Stimulated activated naive B cell treated with anti-CD40 and anti-IgM and Interleukin-4, amounts not matched to agents 10 μg/mL and 1 μg/mL and 100 μg/mL, for 72 hours (primary cell): ENCODE measurements around the gene MUSK.
"Not testable (repeated sequence)": the region's sequence is repeated elsewhere in the genome, so short reads cannot be mapped to it uniquely, and the experiment has no call there.

Experiments used
- ATAC-seq, 2 donors: fragments of 150-1000 bp; cut with Tn5 transposase; replicated peaks; 2 replicates each; pipeline ENCODE4 v1.10.0; 2021; ENCODE audit warnings: moderate library complexity in 1 of 2
- DNase-seq: peaks from one replicate; pipeline ENCODE4 v3.0.0; 2021
- H3K27ac Mint-ChIP-seq: one replicate; pipeline ENCODE4 v1.8.0; 2022; ENCODE audit warnings: mild to moderate bottlenecking, mixed read lengths
- H3K27me3 Mint-ChIP-seq, 2 donors: one replicate each; pipeline ENCODE4 v1.8.0; 2022; ENCODE audit warnings: mixed read lengths in 2 of 2
- H3K36me3 Mint-ChIP-seq, 2 donors: one replicate each; pipeline ENCODE4 v1.8.0; 2022; ENCODE audit warnings: mixed read lengths in 2 of 2, mild to moderate bottlenecking in 1 of 2
- H3K4me1 Mint-ChIP-seq, 2 donors: one replicate each; pipeline ENCODE4 v1.8.0; 2022; ENCODE audit warnings: mixed read lengths in 2 of 2, mild to moderate bottlenecking in 1 of 2
- H3K4me3 Mint-ChIP-seq, 2 donors: one replicate each; pipeline ENCODE4 v1.8.0; 2022; ENCODE audit warnings: mild to moderate bottlenecking in 2 of 2, mixed read lengths in 2 of 2, moderate library complexity in 1 of 2
- H3K9me3 Mint-ChIP-seq, 2 donors: one replicate each; pipeline ENCODE4 v1.8.0; 2022; ENCODE audit warnings: mixed read lengths in 2 of 2, mild to moderate bottlenecking in 1 of 2

The MUSK gene

DNA sequence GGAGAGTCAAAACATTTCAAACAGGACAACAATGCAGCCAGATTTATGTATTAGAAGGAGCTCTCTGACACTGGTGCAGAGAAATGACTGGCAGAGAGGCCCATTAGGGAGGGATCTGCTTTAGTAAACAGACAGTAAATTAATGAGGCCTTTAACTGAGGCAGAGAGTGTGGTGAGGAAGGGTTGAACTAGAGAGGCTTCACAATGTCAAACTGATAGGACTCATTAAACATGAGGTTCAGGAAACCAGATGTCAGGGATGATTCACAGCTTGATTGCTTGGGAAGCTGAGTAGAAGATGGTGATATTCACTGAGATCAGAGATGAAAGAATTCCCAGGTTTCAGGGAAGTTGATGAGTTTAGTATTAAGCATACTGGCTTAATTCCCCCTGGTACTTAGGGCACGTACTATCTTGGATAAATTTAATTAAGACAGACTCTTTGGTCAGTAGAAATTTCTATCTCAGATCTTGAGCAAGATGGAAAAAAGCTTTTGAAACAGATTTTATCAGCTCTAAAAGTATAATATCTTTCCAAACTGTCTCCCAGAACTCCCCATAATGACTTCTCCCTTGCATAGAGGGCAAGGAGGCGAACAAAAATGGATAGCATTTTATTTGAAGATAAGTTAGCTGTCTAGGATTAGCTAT, 8.6 kb upstream of the MUSK start:
- ATAC-seq (no peak), DNase-seq (no peak)
- no peak overlapping the region for H3K27ac Mint-ChIP-seq
- H3K9me3 Mint-ChIP-seq = peaks cover 3% of the 10 kb centered on the region in 2 donors
- no peaks in the 10 kb centered on the region for H3K36me3 Mint-ChIP-seq
- H3K4me1 Mint-ChIP-seq = no peaks in the 10 kb centered on the region
- no peak overlapping the region for H3K4me3 Mint-ChIP-seq
- no peaks in the 10 kb centered on the region for H3K27me3 Mint-ChIP-seq

- no peak for ATAC-seq
- Mint-ChIP-seq H3K4me3 (no peak overlapping the region), H3K9me3 (peaks cover 0 to 2% of the 10 kb centered on the region in 2 donors), H3K36me3 (no peaks in the 10 kb centered on the region), H3K27me3 (peaks cover 0 to 3% of the 10 kb centered on the region in 2 donors), H3K4me1 (no peaks in the 10 kb centered on the region), H3K27ac (no peak overlapping the region)
- no peak for DNase-seq
Observed at GRCh38 chr9:110669433-110669832, 842 bp downstream of the MUSK start.

GRCh38 chr9:110671849-110672248, 3.3 kb downstream of the MUSK start:
- peaks cover 0 to 3% of the 10 kb centered on the region in 2 donors for H3K27me3 Mint-ChIP-seq
- DNase-seq (no peak), ATAC-seq (no peak)
- peaks cover 0 to 4% of the 10 kb centered on the region in 2 donors for H3K9me3 Mint-ChIP-seq
- H3K27ac Mint-ChIP-seq = no peak overlapping the region
- H3K4me3 Mint-ChIP-seq = no peak overlapping the region
- no peaks in the 10 kb centered on the region for H3K4me1 Mint-ChIP-seq
- no peaks in the 10 kb centered on the region for H3K36me3 Mint-ChIP-seq

GRCh38 chr9:110672873-110673510, 4.4 kb downstream of the MUSK start:
- Mint-ChIP-seq H3K4me1 (no peaks in the 10 kb centered on the region), H3K4me3 (no peak overlapping the region), H3K36me3 (no peaks in the 10 kb centered on the region), H3K9me3 (peaks cover 3 to 8% of the 10 kb centered on the region in 2 donors), H3K27ac (no peak overlapping the region), H3K27me3 (peaks cover 0 to 3% of the 10 kb centered on the region in 2 donors)
- no peak for DNase-seq
- ATAC-seq = no peak

- ATAC-seq (no peak), DNase-seq (no peak)
- Mint-ChIP-seq H3K4me3 (no peak overlapping the region), H3K9me3 (no peaks in the 10 kb centered on the region), H3K27ac (no peak overlapping the region), H3K4me1 (no peaks in the 10 kb centered on the region), H3K27me3 (no peaks in the 10 kb centered on the region), H3K36me3 (no peaks in the 10 kb centered on the region)
Observed at GRCh38 chr9:110687497-110687896, 18.9 kb downstream of the MUSK start.

- Mint-ChIP-seq H3K27ac (no peak overlapping the region), H3K9me3 (no peaks in the 10 kb centered on the region), H3K36me3 (no peaks in the 10 kb centered on the region), H3K4me3 (no peak overlapping the region), H3K4me1 (no peaks in the 10 kb centered on the region), H3K27me3 (no peaks in the 10 kb centered on the region)
- DNase-seq (no peak), ATAC-seq (no peak)
Observed at GRCh38 chr9:110688329-110688728, 19.7 kb downstream of the MUSK start.

DNA sequence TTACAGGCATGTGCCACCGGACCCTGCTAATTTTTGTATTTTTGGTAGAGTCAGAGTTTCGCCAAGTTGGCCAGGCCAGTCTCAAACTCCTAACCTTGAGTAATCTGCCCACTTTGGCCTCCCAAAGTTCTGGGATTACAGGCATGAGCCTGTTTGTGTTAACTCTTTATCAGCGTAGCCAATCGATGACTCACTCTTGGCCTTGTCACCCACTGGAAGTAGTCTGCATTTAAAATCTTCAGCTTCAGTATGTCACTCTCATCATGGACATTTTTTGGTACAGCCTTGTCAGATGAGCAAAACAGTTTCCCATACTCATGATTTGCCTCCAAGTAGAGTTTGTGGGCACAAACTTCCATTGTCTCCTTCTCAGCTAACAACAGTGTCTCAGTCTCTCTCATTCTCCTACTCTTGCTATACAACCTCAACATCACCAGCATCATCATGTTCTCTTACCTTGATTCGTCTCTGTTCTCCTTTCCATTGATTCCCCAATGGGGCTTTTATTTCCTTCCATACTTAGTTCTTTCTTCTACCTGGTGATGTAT, 22.5 kb downstream of the MUSK start:
- no peak for DNase-seq
- Mint-ChIP-seq H3K36me3 (no peaks in the 10 kb centered on the region), H3K27me3 (peaks cover 0 to 4% of the 10 kb centered on the region in 2 donors), H3K9me3 (no peaks in the 10 kb centered on the region), H3K4me1 (no peaks in the 10 kb centered on the region), H3K4me3 (no peak overlapping the region), H3K27ac (no peak overlapping the region)
- ATAC-seq = no peak

- not testable (repeated sequence) for ATAC-seq, H3K4me3 Mint-ChIP-seq, H3K36me3 Mint-ChIP-seq, H3K4me1 Mint-ChIP-seq, H3K27me3 Mint-ChIP-seq, DNase-seq, H3K27ac Mint-ChIP-seq, H3K9me3 Mint-ChIP-seq
Observed at GRCh38 chr9:110695846-110696245, 27.3 kb downstream of the MUSK start.

DNA sequence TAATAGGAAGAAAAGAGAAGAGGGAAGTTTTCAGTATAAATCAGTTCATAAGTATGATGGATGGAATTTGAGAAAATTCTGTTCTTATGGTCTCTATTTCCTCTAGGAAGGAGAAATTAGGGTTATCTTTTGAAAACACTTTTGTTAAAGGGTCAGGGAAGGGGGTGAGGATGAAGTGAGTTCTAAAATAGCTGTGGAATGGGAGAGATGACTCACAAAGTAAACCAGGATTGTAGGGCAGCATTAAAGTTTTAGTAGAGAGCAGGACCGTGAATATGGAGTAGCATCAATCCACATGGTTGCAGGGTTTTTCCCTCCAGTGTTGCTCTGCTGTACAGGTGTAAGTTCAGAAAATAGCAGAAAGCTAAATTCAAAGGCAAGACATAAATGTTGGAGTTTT, 32.4 kb downstream of the MUSK start:
- Mint-ChIP-seq H3K36me3 (no peaks in the 10 kb centered on the region), H3K4me1 (no peaks in the 10 kb centered on the region), H3K4me3 (no peak overlapping the region), H3K27ac (no peak overlapping the region), H3K9me3 (no peaks in the 10 kb centered on the region), H3K27me3 (no peaks in the 10 kb centered on the region)
- no peak for ATAC-seq
- DNase-seq = no peak

GRCh38 chr9:110703669-110704068, 35.1 kb downstream of the MUSK start:
- no peak for DNase-seq
- H3K27ac Mint-ChIP-seq = no peak overlapping the region
- no peaks in the 10 kb centered on the region for H3K4me1 Mint-ChIP-seq
- ATAC-seq = no peak
- H3K4me3 Mint-ChIP-seq = no peak overlapping the region
- no peaks in the 10 kb centered on the region for H3K9me3 Mint-ChIP-seq
- no peaks in the 10 kb centered on the region for H3K36me3 Mint-ChIP-seq
- H3K27me3 Mint-ChIP-seq = peaks cover 0 to 5% of the 10 kb centered on the region in 2 donors

DNA sequence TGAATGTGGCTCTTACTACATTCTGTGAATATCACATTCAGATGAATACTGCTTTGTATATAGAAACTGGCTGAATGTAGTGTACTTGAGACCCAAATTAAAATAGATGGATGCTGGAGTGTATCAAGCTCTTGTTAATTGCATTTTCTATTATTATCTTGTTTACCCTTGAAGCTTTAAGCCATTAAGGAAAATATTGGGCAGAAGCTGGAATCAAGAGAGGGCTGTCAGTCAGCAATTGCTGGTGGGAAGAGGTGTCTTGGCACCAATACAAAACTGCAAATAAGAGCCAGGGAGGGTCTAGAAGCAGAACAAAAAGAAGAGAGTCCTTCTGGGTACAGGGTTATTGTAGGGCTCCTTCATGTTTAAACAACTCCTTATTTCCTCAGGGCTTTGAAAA, 38.8 kb downstream of the MUSK start:
- Mint-ChIP-seq H3K9me3 (no peaks in the 10 kb centered on the region), H3K4me1 (no peaks in the 10 kb centered on the region), H3K27ac (no peak overlapping the region), H3K4me3 (no peak overlapping the region), H3K27me3 (peaks cover 0 to 5% of the 10 kb centered on the region in 2 donors), H3K36me3 (no peaks in the 10 kb centered on the region)
- ATAC-seq = no peak
- no peak for DNase-seq

- Mint-ChIP-seq H3K27ac (no peak overlapping the region), H3K4me3 (no peak overlapping the region), H3K36me3 (no peaks in the 10 kb centered on the region), H3K27me3 (peaks cover 0 to 10% of the 10 kb centered on the region in 2 donors), H3K9me3 (no peaks in the 10 kb centered on the region), H3K4me1 (no peaks in the 10 kb centered on the region)
- no peak for ATAC-seq
- no peak for DNase-seq
Observed at GRCh38 chr9:110710420-110710819, 41.8 kb downstream of the MUSK start.

DNA sequence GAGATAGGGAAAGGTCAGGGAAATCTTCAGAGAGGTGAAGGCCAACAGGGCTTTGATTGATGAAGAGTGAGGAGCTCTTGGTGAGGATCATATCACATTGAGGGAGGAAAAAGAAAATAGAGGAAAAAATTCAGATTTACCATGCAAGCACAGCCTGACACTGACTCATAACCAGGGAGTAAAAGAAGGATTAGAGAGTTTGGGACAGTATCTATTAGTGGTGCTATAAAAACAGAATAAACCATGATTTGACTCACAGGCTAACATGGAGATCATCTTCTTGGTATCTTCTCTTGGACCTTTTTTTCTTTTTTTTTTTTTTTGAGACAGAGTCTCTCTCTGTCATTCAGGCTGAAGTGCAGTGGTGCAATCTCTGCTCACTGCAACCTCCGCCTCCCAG, 44.4 kb downstream of the MUSK start:
- Mint-ChIP-seq H3K36me3 (peaks cover 0 to 2% of the 10 kb centered on the region in 2 donors), H3K9me3 (peaks cover 0 to 2% of the 10 kb centered on the region in 2 donors), H3K27ac (no peak overlapping the region), H3K4me3 (no peak overlapping the region), H3K4me1 (no peaks in the 10 kb centered on the region), H3K27me3 (peaks cover 0 to 12% of the 10 kb centered on the region in 2 donors)
- no peak for DNase-seq
- ATAC-seq = no peak

GRCh38 chr9:110714314-110714713, 45.7 kb downstream of the MUSK start:
- Mint-ChIP-seq H3K4me3 (no peak overlapping the region), H3K36me3 (peaks cover 0 to 2% of the 10 kb centered on the region in 2 donors), H3K27ac (no peak overlapping the region), H3K27me3 (peaks cover 0 to 15% of the 10 kb centered on the region in 2 donors), H3K9me3 (peaks cover 5 to 6% of the 10 kb centered on the region in 2 donors), H3K4me1 (no peaks in the 10 kb centered on the region)
- no peak for DNase-seq
- no peak for ATAC-seq

- Mint-ChIP-seq H3K4me1 (no peaks in the 10 kb centered on the region), H3K4me3 (no peak overlapping the region), H3K9me3 (peaks cover 0 to 6% of the 10 kb centered on the region in 2 donors), H3K27ac (no peak overlapping the region), H3K36me3 (no peaks in the 10 kb centered on the region), H3K27me3 (no peaks in the 10 kb centered on the region)
- no peak for DNase-seq
- ATAC-seq = no peak
Observed at GRCh38 chr9:110728058-110728457, 59.5 kb downstream of the MUSK start.
